Eye (tissue), 1 donor: ENCODE results near the gene VSIG10.
"Not testable (repeated sequence)": the region's sequence is repeated elsewhere in the genome, so short reads cannot be mapped to it uniquely, and the experiment has no call there.

Experiments
- DNase-seq: peaks from one replicate; pipeline ENCODE4 v3.0.0-alpha.2; 2015

The VSIG10 gene

DNA sequence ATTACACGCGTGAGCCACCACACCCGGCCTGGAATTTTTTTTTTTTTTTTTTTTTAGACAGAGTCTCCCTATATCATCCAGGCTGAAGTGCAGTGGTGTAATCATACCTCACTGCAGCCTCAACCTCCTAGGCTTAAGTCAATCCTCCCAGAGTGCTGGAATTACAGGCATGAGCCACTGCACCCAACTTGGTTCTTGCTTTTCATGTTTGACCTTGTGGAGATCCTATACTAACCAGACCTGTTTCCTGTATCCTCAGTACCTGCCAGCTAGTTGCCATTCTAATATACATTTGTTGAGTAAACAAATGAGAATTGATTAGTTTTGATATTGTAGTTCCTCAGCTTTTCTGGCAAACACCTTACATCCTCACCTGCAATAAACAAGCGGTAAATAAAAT is 3.2 kb upstream of the VSIG10 start:
- no peak for DNase-seq

- DNase-seq = no peak
These were observed 610 bp downstream of the VSIG10 start for GRCh38 chr12:118103201-118103600.

GRCh38 chr12:118102609-118103008 is 1.2 kb downstream of the VSIG10 start:
- DNase-seq = peak; percentile 8

- no peak for DNase-seq
These were observed 1.7 kb downstream of the VSIG10 start for GRCh38 chr12:118102070-118102469.

DNA sequence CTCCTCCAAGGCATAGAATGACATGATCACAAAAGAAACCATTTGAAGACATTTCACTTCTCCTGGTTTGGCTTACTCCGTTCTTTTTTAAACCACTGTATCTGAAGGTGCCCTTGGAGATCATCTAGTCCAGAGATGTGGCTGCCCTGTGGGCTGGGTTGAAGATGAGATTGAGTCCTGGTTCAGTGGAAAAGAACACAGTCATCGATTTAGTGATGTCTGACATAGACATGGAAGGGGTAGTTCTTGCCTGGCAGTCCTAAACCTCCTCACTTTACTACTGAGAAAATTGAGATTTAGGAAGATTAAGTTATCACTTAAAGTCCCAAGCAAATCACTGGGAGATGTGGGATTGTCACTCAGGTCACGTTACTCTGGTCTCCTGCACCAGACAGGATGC is 2.8 kb downstream of the VSIG10 start:
- no peak for DNase-seq

DNA sequence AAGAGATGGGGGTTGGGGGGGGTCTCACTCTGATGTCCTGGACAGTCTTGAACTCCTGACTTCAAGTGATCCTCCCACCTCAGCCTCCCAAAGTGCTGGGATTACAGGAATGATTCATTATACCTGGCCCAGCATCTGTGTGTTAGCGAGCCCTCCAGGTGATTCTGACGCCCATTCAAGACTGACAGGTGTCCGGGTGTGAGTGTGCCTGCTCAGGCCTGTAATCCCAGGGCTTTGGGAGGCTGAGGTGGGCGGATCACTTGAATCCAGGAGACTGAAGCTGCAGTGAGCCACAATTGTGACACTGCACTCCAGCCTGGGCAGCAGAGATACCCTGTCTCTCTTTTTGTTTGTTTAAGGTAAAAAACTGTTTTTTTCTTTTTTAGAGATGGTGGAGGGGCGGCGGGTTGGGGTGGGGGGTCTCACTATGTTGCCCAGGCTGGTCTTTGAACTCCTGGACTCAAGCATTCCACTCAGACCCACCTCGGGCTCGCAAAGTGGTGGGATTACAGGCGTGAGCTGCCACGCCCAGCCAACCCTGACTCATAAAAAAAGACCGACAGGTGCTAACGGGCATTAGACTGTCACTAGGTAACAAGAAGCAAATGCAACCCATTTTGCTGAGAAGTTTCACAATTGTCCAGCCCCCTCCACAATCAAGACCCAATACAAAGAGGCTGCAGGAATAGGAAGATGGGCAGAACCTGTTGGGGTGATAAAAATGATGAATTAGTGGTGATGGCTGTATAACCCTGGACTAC is 4.7 kb downstream of the VSIG10 start:
- no peak for DNase-seq

- no peak for DNase-seq
These were observed 5.4 kb downstream of the VSIG10 start for GRCh38 chr12:118098401-118098800.

GRCh38 chr12:118094039-118094438 is 9.8 kb downstream of the VSIG10 start:
- DNase-seq = no peak

GRCh38 chr12:118089782-118090181 is 14.0 kb downstream of the VSIG10 start:
- DNase-seq = no peak

- no peak for DNase-seq
These were observed 21.6 kb downstream of the VSIG10 start for GRCh38 chr12:118082161-118082560.

GRCh38 chr12:118081521-118081920 is 22.3 kb downstream of the VSIG10 start:
- not testable (repeated sequence) for DNase-seq

DNA sequence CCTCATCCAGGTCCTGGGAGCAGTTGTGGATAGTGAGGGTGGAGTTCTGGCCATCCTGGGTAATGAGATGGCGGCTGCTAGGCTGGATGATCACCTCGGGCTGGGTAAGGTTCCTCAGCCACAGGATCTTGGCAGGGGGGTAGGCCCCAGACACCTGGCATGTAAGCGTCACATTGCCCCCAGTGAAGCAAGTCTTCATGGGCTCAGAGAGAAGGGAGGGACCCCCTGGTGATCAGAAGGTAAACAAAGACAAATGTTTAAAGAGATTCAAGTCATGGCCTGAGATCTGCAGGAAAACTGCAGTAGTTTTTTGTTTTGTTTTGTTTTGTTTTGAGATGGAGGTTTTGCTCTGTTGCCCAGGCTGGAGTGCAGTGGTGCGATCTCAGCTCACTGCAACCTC is 30.0 kb downstream of the VSIG10 start:
- no peak for DNase-seq

- DNase-seq = no peak
These were observed 33.2 kb downstream of the VSIG10 start for GRCh38 chr12:118070650-118071049.

DNA sequence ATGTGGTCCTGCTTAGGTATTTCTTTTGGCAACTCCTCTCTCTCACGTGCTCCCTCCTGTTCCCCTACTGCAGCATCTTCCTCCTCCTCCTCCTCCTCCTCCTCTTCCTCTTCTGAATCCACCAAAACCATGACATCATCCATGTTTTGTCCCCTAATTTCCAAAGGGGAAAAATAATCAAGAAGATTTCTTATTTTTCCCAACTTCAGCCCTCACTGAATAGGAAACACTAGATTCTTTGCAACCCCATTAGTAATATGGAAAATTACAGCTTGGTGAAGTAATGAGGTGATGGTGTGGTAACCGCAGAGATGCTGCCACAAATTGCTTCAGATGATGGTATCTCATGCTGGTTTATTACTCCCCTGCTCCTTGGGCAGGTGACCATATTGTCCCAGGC is 35.4 kb downstream of the VSIG10 start:
- no peak for DNase-seq

- no peak for DNase-seq
These were observed 38.4 kb downstream of the VSIG10 start for GRCh38 chr12:118065380-118065779.

- peak; percentile 38 for DNase-seq
These were observed 39.2 kb downstream of the VSIG10 start for GRCh38 chr12:118064608-118065007.

DNA sequence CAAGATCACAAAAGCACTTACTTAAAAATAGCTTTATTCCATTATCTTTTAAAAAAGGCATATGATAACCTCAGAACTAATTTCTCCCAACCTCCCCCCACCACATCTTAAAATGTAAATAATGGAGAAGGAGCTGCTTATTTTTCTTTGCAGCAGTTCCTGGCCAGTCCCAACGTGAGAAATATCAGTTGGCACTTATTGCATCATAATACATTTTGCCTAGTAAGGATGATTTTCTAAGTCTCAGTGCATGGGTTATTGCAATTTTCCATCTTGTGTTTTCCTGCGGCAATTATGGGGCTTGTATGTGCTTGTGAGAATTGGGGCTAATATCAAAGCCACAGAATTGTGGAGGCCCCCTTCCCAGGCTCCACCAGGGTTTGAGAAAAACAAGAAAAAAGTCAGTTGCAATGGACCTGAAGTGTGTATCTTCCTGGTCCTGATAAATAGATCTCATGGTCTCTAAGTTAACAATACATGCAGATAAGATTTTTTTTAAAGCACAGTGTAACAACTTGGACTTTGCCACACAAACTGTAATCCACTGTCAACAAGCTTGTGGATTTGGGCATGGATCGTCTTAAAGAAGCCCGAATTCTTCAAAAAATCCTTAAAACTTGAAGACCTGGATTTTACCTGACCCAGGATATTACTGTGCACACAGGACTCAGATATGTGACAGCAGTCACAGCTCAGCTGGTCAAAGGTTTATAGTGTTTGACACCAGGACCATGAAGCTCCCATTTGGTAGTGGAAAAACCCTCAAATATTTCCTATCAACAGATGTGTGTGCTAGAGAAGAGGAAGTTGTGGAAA is 40.0 kb downstream of the VSIG10 start:
- DNase-seq = no peak

DNA sequence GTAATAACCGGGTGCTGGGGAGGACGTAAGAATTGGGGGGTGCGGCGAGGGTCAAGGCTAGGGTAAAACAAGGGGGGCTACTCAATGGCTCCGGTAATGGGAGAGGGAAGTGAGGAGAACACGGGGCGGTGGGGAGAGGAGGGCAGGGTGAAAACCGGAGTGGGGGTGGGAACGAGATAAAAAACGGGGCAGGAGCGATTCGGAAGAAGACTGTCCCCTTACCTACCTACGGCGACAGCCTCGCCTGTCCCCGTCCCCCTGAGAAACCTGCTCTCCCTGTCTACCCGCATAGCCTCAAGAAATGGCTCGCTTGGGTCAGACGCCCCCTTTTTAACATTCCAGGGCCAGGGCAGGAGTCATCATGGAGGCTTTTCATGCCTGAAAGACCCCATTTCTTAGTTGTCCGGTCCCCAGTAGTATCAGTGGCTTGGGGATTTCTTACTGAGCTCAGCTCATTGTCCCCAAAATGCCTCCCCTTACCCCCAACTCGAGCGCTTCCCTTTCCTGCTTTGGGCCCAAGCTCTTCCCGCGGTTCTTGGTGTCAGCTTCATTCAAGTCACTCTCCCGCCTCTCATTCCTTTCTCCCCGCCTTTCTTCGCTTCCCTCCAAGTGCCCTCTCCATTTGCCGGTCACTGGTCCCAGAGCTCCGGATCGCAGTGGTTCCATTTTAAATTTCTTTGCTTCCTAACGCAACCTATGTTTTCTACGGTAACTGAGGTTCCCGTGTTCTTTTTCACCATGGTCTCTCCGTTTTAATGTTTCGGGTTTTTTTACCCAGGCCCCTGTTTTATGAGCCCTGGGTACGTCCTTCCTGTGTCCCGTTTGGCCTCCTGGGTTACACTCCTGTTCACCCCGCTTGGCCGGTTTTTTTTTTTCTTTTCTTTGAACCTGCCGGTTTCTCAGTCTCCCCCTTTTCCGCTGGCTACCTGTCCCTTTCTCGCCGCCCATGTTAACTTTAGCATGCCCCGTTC is 41.7 kb downstream of the VSIG10 start:
- peak; percentile 86 for DNase-seq

GRCh38 chr12:118061011-118061872 is 42.6 kb downstream of the VSIG10 start, which contains the start of gene WSB2:
Gene WSB2, minus strand, starts transcription at chr12:118061179. Its CDS starts 131 bp downstream, at chr12:118061048.
- peak; percentile 82 for DNase-seq

DNA sequence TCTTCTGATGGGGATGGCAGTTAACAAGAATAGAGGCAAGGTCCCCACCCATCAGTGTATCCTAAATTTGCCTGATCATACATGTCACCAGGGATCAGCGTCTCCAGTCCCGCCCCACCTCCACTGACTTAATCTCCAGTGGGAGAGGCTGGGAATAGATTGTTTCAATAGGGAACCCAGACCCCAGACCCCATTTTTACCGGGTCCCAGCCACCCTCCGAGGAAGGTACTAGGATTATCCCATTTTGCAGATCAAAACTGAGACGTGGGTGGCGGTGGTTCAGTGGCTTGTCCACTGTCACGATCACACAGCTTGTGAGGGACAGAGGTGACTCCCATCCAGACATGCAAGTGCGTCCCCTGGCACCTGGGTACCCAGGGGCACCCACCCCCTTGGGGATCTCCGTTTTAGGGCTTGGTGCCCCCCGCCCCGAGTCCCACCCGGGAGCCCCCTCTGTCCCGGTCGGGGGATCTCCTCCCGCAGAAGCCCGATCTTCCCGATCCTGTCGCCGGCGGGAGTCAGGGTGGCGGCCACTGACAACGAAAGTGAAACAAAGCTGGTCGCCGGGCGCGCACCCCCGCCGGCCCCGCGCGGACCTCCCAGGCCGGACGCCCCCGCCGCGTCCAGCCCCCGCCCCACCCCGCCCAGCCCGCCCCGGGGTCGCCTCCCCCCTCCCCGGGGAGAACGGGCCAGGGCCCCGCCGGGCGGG is 43.4 kb downstream of the VSIG10 start:
- DNase-seq = peak; percentile 66
